BJ (cell line): ENCODE measurements around the gene ASIP. TPM values are rescaled to one million over a fixed set of nuclear protein-coding genes. Genes with fewer than 3 reads are reported as not detected.
A peak's percentile ranks its signal among the peaks of the same experiment; 100 is the strongest.

Experiments used
- CTCF ChIA-PET: fragments of 350-600 bp; formaldehyde crosslinking; extraction: SDS; loops from one replicate; lab custom pipeline; 2021; ENCODE audit warnings: antibody characterized with exemption, inconsistent platforms; lab: Yijun Ruan, JAX
- POLR2A ChIA-PET: fragments of 300-600 bp; sonication (Branson Sonifier 250); formaldehyde crosslinking; extraction: SDS; loops from one replicate; lab custom pipeline; 2021; ENCODE audit warnings: antibody characterized with exemption; lab: Charles Lee
- DNase-seq: peaks from one replicate; pipeline ENCODE4 v3.0.0-alpha.2; 2011; ENCODE audit warnings: low read depth
- H3K27me3 ChIP-seq: 2 replicates; pipeline ENCODE4 v1.6.0; 2011; ENCODE audit warnings: low read length; ENCODE audit not compliant: control insufficient read depth, insufficient read depth
- H3K36me3 ChIP-seq: 2 replicates; pipeline ENCODE4 v1.5.1; 2011; ENCODE audit warnings: low read length; ENCODE audit not compliant: control insufficient read depth, insufficient read depth
- H3K4me3 ChIP-seq: 2 replicates; pipeline ENCODE4 v1.5.1; 2011; ENCODE audit warnings: low read depth, mild to moderate bottlenecking, control low read depth, low read length
- polyA plus RNA-seq: library from polyadenylated mRNA; depleted of rRNA; stranded (reverse); fragments of >200 nt; gene quantifications from 2 replicates; pipeline ENCODE4 v1.2.3, GENCODE V29; 2011
- TF ChIP-seq, protein P1 (sequence below): IDR thresholded peaks from 2 replicates; pipeline ENCODE4 v1.5.1; 2011; ENCODE audit warnings: low read depth, mild to moderate bottlenecking, control low read depth, inconsistent platforms, low read length, moderate library complexity; ENCODE audit not compliant: insufficient read depth

Gene ASIP
- polyA plus RNA-seq, 1 experiment, result not detected

DNA sequence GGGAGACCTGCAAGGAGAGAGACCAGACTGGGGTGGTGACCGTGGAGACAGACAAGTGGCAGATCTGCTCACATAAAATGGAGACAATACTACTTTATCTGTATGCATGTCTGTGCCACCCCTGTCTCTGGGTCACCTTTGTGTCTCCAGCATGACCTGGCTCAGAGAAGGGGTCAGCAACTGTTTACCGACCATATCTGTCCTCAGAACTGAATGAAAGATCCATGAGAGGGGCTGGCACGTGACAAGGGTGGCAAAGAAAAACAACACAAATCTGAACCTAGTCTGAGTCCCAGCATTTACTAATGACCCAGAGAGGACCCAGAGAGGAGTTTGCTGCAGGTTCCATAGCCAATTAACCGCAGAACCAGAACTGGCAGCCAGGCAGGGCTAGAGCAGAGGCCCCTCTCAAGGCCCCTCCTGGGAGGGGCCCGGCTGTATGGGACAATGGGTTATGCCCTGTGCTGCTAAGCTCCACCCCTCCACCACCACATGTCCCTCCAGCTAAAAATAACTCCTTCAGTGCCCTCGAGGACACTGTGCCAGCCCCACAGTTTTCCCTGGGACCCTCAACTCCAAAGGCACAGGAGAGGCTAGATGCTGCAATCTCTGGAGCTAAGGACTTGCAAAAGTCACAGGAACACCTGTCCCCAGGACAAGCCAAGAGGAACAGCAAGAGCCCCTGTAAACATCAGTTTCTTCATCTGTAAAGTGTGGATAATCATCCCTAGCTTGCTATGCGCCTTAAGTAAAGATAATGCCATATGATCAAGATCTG, 59.8 kb downstream of the ASIP start:
- no peaks in the 10 kb centered on the region for H3K27me3 ChIP-seq
- POLR2A ChIA-PET, result no interaction called here
- CTCF ChIA-PET, result interaction anchor here (0.7 to 4.6 kb wide), 4 partner anchors 12 to 110 kb away, joined by 3 to 21 read pairs (median 4); no protein-coding TSS in a partner anchor
- no peaks in the 10 kb centered on the region; the same call in 1 of the 2 replicates for H3K36me3 ChIP-seq
- TF ChIP-seq, protein P1, sequence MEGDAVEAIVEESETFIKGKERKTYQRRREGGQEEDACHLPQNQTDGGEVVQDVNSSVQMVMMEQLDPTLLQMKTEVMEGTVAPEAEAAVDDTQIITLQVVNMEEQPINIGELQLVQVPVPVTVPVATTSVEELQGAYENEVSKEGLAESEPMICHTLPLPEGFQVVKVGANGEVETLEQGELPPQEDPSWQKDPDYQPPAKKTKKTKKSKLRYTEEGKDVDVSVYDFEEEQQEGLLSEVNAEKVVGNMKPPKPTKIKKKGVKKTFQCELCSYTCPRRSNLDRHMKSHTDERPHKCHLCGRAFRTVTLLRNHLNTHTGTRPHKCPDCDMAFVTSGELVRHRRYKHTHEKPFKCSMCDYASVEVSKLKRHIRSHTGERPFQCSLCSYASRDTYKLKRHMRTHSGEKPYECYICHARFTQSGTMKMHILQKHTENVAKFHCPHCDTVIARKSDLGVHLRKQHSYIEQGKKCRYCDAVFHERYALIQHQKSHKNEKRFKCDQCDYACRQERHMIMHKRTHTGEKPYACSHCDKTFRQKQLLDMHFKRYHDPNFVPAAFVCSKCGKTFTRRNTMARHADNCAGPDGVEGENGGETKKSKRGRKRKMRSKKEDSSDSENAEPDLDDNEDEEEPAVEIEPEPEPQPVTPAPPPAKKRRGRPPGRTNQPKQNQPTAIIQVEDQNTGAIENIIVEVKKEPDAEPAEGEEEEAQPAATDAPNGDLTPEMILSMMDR, result no peak
- no peak overlapping the region for H3K4me3 ChIP-seq
- no peak for DNase-seq

GRCh38 chr20:34301587-34302311, 60.5 kb downstream of the ASIP start:
- DNase-seq, result no peak
- Histone ChIP-seq H3K4me3 (peak overlapping the region; percentile 91), H3K36me3 (no peaks in the 10 kb centered on the region; the same call in 1 of the 2 replicates), H3K27me3 (no peaks in the 10 kb centered on the region)
- CTCF ChIA-PET, result interaction anchor here (0.7 to 4.6 kb wide), 6 partner anchors 10 to 468 kb away, joined by 3 to 23 read pairs (median 4); no protein-coding TSS in a partner anchor
- POLR2A ChIA-PET, result no interaction called here
- TF ChIP-seq, protein P1, result no peak

- POLR2A ChIA-PET, result no interaction called here
- CTCF ChIA-PET, result interaction anchor here (0.6 to 4.6 kb wide), 8 partner anchors 10 to 468 kb away, joined by 3 to 23 read pairs (median 4); no protein-coding TSS in a partner anchor
- peak overlapping the region; percentile 91 for H3K4me3 ChIP-seq
- no peaks in the 10 kb centered on the region; the same call in 1 of the 2 replicates for H3K36me3 ChIP-seq
- DNase-seq, result no peak
- no peaks in the 10 kb centered on the region for H3K27me3 ChIP-seq
- TF ChIP-seq, protein P1, result 0 out of 2 replicates have a peak, but pooled peaks have one; percentile 12
Observed at GRCh38 chr20:34302312-34302722, 61.1 kb downstream of the ASIP start.

- CTCF ChIA-PET, result interaction anchor here (0.5 to 4.6 kb wide), 9 partner anchors 9 to 467 kb away, joined by 3 to 23 read pairs (median 3); no protein-coding TSS in a partner anchor
Observed at GRCh38 chr20:34302723-34303533, 61.7 kb downstream of the ASIP start, which contains the start of gene AHCY. Gene AHCY (minus strand): TSS chr20:34303355. CDS start chr20:34303270, 85 bp downstream.

More at GRCh38 chr20:34302723-34303533, 61.7 kb downstream of the ASIP start, which contains the start of gene AHCY:
- POLR2A ChIA-PET, result no interaction called here
- peak within 1 kb of the TSS; percentile 91 for H3K4me3 ChIP-seq
- peak; percentile 86 for DNase-seq
- H3K27me3 ChIP-seq, result no peaks in the 10 kb centered on the region
- TF ChIP-seq, protein P1, result no peak
- H3K36me3 ChIP-seq, result no peaks in the 10 kb centered on the region; the same call in 1 of the 2 replicates
